Fibroblast of peridontal ligament (primary cell): ENCODE data around the gene VTCN1.

Experiments
- DNase-seq: peaks from one replicate; pipeline ENCODE4 v3.0.0-alpha.2; 2010; ENCODE audit errors: extremely low read depth

Gene VTCN1

GRCh38 chr1:117096951-117097408 is 113.7 kb downstream of the VTCN1 start:
- peak; percentile 65 for DNase-seq

GRCh38 chr1:117094841-117095604 is 115.7 kb downstream of the VTCN1 start:
- peak; percentile 63 for DNase-seq

GRCh38 chr1:117093870-117094621 is 116.7 kb downstream of the VTCN1 start:
- DNase-seq, result peak; percentile 54
